HEK293T (cell line): ENCODE results near the gene PGS1.

Source experiments
- ARNT ChIP-seq: fragments of 450-650 bp; IDR thresholded peaks from 2 replicates; pipeline ENCODE4 v1.6.1; 2017; ENCODE audit warnings: mild to moderate bottlenecking
- BHLHE40 ChIP-seq: fragments of 450-650 bp; IDR thresholded peaks from 2 replicates; pipeline ENCODE4 v1.6.1; 2016; ENCODE audit warnings: mild to moderate bottlenecking, moderate library complexity, borderline replicate concordance
- CTBP1 ChIP-seq: fragments of 450-650 bp; IDR thresholded peaks from 2 replicates; pipeline ENCODE4 v1.6.1; 2016; ENCODE audit warnings: borderline replicate concordance
- ELF4 ChIP-seq: fragments of 450-650 bp; IDR thresholded peaks from 2 replicates; pipeline ENCODE4 v1.6.1; 2017; ENCODE audit warnings: antibody characterized with exemption
- FOXA1 ChIP-seq: fragments of 450-650 bp; IDR thresholded peaks from 2 replicates; pipeline ENCODE4 v1.6.1; 2016; ENCODE audit warnings: mild to moderate bottlenecking
- FOXK2 ChIP-seq: fragments of 450-650 bp; IDR thresholded peaks from 2 replicates; pipeline ENCODE4 v1.6.1; 2016; ENCODE audit warnings: mild to moderate bottlenecking
- FOXM1 ChIP-seq: fragments of 450-650 bp; IDR thresholded peaks from 2 replicates; pipeline ENCODE4 v1.6.1; 2017; ENCODE audit warnings: mild to moderate bottlenecking, borderline replicate concordance
- HDGF ChIP-seq: fragments of 450-650 bp; IDR thresholded peaks from 2 replicates; pipeline ENCODE4 v1.6.1; 2017; ENCODE audit warnings: antibody characterized with exemption, borderline replicate concordance
- L3MBTL2 ChIP-seq: fragments of 450-650 bp; conservative IDR thresholded peaks from 2 replicates; pipeline ENCODE4 v1.6.1; 2016; ENCODE audit warnings: mild to moderate bottlenecking
- SP1 ChIP-seq: fragments of 450-650 bp; IDR thresholded peaks from 2 replicates; pipeline ENCODE4 v1.6.1; 2017
- TARDBP ChIP-seq: fragments of 450-650 bp; IDR thresholded peaks from 2 replicates; pipeline ENCODE4 v1.6.1; 2016
- ZNF384 ChIP-seq: fragments of 450-650 bp; IDR thresholded peaks from 2 replicates; pipeline ENCODE4 v1.6.1; 2016
- TF ChIP-seq, protein P1 (sequence below): fragments of 450-650 bp; IDR thresholded peaks from 2 replicates; pipeline ENCODE4 v1.6.1; 2016

GRCh38 chr17:78437508-78438169, 59.2 kb downstream of the PGS1 start:
- TF ChIP-seq BHLHE40 = no peak
- TF ChIP-seq FOXK2 = no peak
- TF ChIP-seq, protein P1, sequence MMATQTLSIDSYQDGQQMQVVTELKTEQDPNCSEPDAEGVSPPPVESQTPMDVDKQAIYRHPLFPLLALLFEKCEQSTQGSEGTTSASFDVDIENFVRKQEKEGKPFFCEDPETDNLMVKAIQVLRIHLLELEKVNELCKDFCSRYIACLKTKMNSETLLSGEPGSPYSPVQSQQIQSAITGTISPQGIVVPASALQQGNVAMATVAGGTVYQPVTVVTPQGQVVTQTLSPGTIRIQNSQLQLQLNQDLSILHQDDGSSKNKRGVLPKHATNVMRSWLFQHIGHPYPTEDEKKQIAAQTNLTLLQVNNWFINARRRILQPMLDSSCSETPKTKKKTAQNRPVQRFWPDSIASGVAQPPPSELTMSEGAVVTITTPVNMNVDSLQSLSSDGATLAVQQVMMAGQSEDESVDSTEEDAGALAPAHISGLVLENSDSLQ = no peak
- no peak for TF ChIP-seq SP1
- TF ChIP-seq ELF4 = no peak
- TF ChIP-seq TARDBP = no peak
- TF ChIP-seq ZNF384 = no peak
- no peak for TF ChIP-seq FOXA1
- no peak for TF ChIP-seq L3MBTL2
- no peak for TF ChIP-seq HDGF
- no peak for TF ChIP-seq ARNT
- no peak for TF ChIP-seq FOXM1
- TF ChIP-seq CTBP1 = no peak
